Central memory CD8-positive, alpha-beta T cell (primary cell): ENCODE results near the gene GBX1.

Experiments
- ATAC-seq: fragments of 150-1000 bp; cut with Tn5 transposase; replicated peaks from 2 replicates; pipeline ENCODE4 v1.10.0; 2022; ENCODE audit warnings: mild to moderate bottlenecking, moderate FRiP score, moderate number of reproducible peaks; ENCODE audit not compliant: poor library complexity, severe bottlenecking; ENCODE audit errors: extremely low read depth
- DNase-seq, 2 donors: peaks; one replicate each; pipeline ENCODE4 v3.0.0; 2021; ENCODE audit warnings: low spot score in 2 of 2
- H3K27ac Mint-ChIP-seq: one replicate; pipeline ENCODE4 v1.8.0; 2022; ENCODE audit warnings: low read depth, mild to moderate bottlenecking, moderate library complexity, mixed read lengths
- H3K27me3 Mint-ChIP-seq: one replicate; pipeline ENCODE4 v1.8.0; 2022; ENCODE audit warnings: mixed read lengths
- H3K36me3 Mint-ChIP-seq: one replicate; pipeline ENCODE4 v1.8.0; 2022; ENCODE audit warnings: mild to moderate bottlenecking, moderate library complexity, mixed read lengths; ENCODE audit not compliant: insufficient read depth
- H3K4me1 Mint-ChIP-seq: one replicate; pipeline ENCODE4 v1.8.0; 2022; ENCODE audit warnings: mixed read lengths
- H3K4me3 Mint-ChIP-seq: one replicate; pipeline ENCODE4 v1.8.0; 2022; ENCODE audit warnings: mild to moderate bottlenecking, moderate library complexity, mixed read lengths
- H3K9me3 Mint-ChIP-seq: one replicate; pipeline ENCODE4 v1.8.0; 2022; ENCODE audit warnings: mixed read lengths

Gene GBX1

DNA sequence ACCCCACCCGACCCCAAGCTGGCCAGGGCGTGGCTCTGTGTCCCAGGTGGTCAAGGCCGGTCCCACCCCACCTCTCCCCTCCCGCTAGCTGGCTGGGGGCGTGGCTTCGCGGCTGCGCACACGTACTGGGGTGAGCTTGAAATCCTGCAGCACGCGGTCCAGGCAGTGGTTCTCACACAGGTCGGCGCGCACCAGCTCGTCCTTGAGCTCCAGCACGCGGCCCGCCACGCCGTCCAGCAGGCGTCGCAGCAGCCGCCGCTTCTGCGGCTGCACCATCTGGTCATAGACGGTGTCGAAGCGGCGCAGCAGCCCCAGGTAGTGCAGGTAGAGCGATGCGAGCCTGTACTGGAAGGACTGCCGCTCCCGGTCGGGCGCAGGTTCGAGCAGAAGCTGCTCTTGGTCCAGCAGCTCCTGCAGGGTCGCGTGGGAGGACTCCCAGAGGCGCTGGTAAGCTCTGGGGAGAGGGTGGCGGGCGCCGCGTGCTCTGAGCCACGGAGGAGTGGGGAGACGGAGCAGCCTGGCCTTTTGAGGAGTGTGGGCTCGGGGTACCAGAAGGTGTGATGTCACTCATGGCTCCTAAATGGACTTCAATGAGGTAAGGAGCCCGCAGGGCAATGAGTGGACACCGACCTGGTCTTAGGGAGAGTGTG is 37.0 kb upstream of the GBX1 start:
- DNase-seq (no peak), ATAC-seq (no peak)
- no peak overlapping the region for H3K27ac Mint-ChIP-seq
- peaks cover 30% of the 10 kb centered on the region for H3K4me1 Mint-ChIP-seq
- H3K27me3 Mint-ChIP-seq: peaks cover 38% of the 10 kb centered on the region
- no peaks in the 10 kb centered on the region for H3K9me3 Mint-ChIP-seq
- no peak overlapping the region for H3K4me3 Mint-ChIP-seq
- H3K36me3 Mint-ChIP-seq: peaks cover 2% of the 10 kb centered on the region

GRCh38 chr7:151202836-151203235 is 35.3 kb upstream of the GBX1 start:
- Mint-ChIP-seq H3K36me3 (peaks cover 4% of the 10 kb centered on the region), H3K27ac (no peak overlapping the region), H3K4me1 (peaks cover 28% of the 10 kb centered on the region), H3K4me3 (no peak overlapping the region), H3K9me3 (no peaks in the 10 kb centered on the region), H3K27me3 (peaks cover 38% of the 10 kb centered on the region)
- DNase-seq (no peak), ATAC-seq (no peak)

DNA sequence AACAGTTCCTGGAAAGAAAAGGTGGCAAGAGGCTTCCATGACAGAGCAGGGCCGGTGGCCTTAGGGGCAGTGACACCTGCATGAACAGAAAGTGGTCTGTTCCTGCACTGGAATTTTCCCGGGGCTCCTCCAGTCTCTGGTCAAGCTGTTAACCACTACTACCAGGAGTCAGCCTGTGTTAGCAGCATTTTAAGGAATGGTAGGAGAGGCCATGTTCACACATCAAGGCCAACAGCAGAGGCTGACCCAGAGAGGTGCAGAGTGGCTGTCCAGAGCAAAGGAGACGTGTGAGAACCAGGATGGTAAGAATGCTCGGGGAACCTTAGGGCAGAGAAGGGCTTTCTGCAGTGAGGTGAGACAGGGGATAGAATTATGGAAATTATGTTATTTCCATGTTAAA is 34.3 kb upstream of the GBX1 start:
- no peak overlapping the region for H3K4me3 Mint-ChIP-seq
- H3K9me3 Mint-ChIP-seq: no peaks in the 10 kb centered on the region
- peaks cover 18% of the 10 kb centered on the region for H3K4me1 Mint-ChIP-seq
- no peak for ATAC-seq
- no peak overlapping the region for H3K27ac Mint-ChIP-seq
- peaks cover 4% of the 10 kb centered on the region for H3K36me3 Mint-ChIP-seq
- no peak for DNase-seq
- H3K27me3 Mint-ChIP-seq: peaks cover 38% of the 10 kb centered on the region

GRCh38 chr7:151201344-151201743 is 33.9 kb upstream of the GBX1 start:
- H3K4me1 Mint-ChIP-seq: peaks cover 14% of the 10 kb centered on the region
- no peak for ATAC-seq
- H3K4me3 Mint-ChIP-seq: no peak overlapping the region
- H3K9me3 Mint-ChIP-seq: no peaks in the 10 kb centered on the region
- no peak overlapping the region for H3K27ac Mint-ChIP-seq
- DNase-seq: no peak
- peaks cover 4% of the 10 kb centered on the region for H3K36me3 Mint-ChIP-seq
- H3K27me3 Mint-ChIP-seq: peaks cover 38% of the 10 kb centered on the region

- Mint-ChIP-seq H3K27ac (no peak overlapping the region), H3K9me3 (no peaks in the 10 kb centered on the region), H3K36me3 (peaks cover 4% of the 10 kb centered on the region), H3K4me3 (no peak overlapping the region), H3K4me1 (peaks cover 7% of the 10 kb centered on the region), H3K27me3 (peaks cover 25% of the 10 kb centered on the region)
- ATAC-seq (no peak), DNase-seq (no peak)
Measured at GRCh38 chr7:151198945-151199848, 31.7 kb upstream of the GBX1 start.

DNA sequence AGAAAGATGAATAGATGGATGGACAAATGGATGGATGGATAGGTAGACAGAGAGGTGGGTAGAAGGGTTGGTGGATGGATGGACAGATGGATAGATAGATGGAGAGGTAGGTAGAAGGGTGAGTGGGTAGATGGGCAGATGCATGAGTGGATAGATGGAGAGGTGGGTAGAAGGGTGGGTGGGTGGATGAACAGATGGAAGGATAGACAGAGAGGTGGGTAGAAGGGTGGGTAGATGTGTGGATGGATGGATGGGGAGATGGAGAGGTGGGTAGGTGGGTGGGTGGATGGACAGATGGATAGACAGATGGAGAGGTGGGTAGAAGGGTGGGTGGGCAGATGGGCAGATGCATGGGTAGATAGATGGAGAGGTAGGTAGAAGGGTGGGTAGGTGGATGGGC is 30.4 kb upstream of the GBX1 start:
- no peak overlapping the region for H3K4me3 Mint-ChIP-seq
- peaks cover 2% of the 10 kb centered on the region for H3K36me3 Mint-ChIP-seq
- peaks cover 14% of the 10 kb centered on the region for H3K27me3 Mint-ChIP-seq
- no peaks in the 10 kb centered on the region for H3K9me3 Mint-ChIP-seq
- peaks cover 8% of the 10 kb centered on the region for H3K4me1 Mint-ChIP-seq
- DNase-seq (no peak), ATAC-seq (no peak)
- no peak overlapping the region for H3K27ac Mint-ChIP-seq

DNA sequence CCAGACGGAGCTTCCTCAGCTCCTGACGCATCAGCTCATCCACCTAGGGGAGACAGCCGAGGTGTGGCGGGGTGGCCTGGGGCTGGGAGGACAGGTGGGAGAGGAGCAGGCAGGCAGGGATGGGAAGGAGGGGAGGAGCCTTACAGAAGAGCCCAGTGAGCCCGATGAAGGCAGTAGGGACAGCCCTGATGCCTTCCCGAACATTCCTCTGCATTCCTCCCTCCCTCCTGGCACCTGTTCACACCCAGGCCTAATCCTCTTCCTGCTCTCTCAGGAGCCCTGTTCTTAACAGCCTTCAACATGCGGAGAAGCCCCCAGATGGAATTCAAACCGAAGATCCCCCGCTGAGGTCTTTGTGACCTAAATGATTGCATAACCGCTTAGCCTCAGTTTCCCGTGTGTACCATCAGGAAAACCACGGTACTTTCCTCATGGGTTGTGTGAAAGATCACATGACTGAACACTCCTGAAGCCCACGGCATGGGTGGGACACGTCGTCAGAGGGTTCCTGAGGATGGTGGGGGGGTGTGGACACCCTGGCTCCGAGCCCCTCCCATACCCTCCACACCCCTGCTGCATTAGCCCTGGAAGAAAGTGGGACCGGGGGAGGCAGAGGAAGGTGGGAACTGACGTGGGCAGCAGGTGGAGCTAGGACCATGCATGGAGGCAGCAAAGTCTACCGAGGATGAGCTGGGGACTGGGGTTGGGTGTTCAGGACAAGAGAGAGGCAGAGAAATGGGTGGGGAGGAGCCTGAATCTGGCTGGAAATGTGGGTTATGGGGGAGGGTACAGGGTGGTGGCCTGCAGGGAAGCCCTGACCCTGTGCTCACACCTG is 28.3 kb upstream of the GBX1 start:
- no peak overlapping the region for H3K4me3 Mint-ChIP-seq
- H3K9me3 Mint-ChIP-seq: no peaks in the 10 kb centered on the region
- peaks cover 5% of the 10 kb centered on the region for H3K27me3 Mint-ChIP-seq
- H3K27ac Mint-ChIP-seq: no peak overlapping the region
- ATAC-seq (no peak), DNase-seq (no peak)
- peaks cover 8% of the 10 kb centered on the region for H3K4me1 Mint-ChIP-seq
- peaks cover 2% of the 10 kb centered on the region for H3K36me3 Mint-ChIP-seq

DNA sequence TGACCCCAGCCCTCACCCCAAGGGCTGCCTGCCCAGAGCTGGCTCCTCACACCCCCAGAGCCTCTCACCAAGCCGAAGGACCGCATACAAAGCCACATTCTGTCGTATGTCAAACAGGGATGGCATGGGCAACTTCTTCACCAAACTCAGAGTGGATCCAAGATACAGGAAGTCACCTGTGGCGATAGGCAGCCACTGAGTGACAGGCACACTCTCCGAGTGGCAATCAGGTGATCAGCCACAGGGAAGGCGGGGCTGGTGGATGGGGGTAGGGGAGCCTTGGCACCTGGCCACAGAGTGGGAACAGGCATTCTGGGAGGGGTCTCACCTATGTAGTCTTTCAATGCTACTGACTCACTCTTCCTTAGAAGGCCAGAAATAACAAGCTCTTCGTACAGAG is 26.7 kb upstream of the GBX1 start:
- no peaks in the 10 kb centered on the region for H3K9me3 Mint-ChIP-seq
- no peak for ATAC-seq
- H3K27me3 Mint-ChIP-seq: peaks cover 17% of the 10 kb centered on the region
- no peak for DNase-seq
- H3K27ac Mint-ChIP-seq: no peak overlapping the region
- no peak overlapping the region for H3K4me3 Mint-ChIP-seq
- peaks cover under 1% of the 10 kb centered on the region for H3K36me3 Mint-ChIP-seq
- H3K4me1 Mint-ChIP-seq: peaks cover 8% of the 10 kb centered on the region

DNA sequence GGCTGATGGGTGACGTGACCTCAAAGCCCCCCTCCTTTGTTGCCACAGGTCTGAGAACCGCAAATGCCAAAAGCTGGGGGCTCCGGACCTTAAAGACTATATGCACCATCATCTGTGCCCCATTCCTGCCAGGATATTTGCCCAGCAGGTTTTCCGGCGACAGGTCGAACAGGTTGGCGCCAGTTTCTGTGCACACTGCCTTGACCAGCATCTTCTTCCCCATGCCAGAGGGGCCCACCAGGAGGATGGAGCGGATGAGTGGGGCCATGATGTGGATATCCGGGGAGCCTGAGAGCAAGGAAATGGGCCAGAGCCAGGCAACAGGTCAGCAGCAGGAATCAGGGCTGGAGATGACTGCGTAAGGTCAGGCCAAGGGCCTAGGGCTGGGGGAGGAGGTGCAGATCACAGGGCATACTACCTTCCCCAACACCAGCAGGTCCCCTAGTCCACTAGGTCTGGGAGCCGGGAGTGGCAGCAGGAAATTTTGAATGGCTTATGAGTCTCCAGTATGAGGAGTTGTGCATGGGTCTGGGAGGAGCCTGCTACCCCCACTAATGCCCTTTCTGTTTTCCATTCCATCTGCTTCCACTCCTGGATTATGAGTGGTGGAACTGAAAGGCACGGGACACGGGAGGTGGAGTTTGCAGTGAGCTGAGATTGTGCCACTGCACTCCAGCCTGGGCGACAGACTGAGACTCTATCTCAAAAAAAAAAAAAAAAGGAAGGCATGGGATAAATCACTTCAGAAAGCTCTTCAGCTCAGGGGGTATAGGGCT is 25.9 kb upstream of the GBX1 start:
- H3K27ac Mint-ChIP-seq: no peak overlapping the region
- ATAC-seq: no peak
- H3K9me3 Mint-ChIP-seq: no peaks in the 10 kb centered on the region
- no peaks in the 10 kb centered on the region for H3K36me3 Mint-ChIP-seq
- H3K27me3 Mint-ChIP-seq: peaks cover 17% of the 10 kb centered on the region
- no peak overlapping the region for H3K4me3 Mint-ChIP-seq
- peaks cover 8% of the 10 kb centered on the region for H3K4me1 Mint-ChIP-seq
- DNase-seq: no peak

- Mint-ChIP-seq H3K4me1 (peaks cover 8% of the 10 kb centered on the region), H3K27ac (no peak overlapping the region), H3K9me3 (no peaks in the 10 kb centered on the region), H3K27me3 (peaks cover 17% of the 10 kb centered on the region), H3K4me3 (no peak overlapping the region), H3K36me3 (peaks cover 2% of the 10 kb centered on the region)
- no peak for DNase-seq
- no peak for ATAC-seq
Measured at GRCh38 chr7:151192002-151192539, 24.6 kb upstream of the GBX1 start.

GRCh38 chr7:151191544-151191943 is 24.1 kb upstream of the GBX1 start:
- H3K4me1 Mint-ChIP-seq: peaks cover 8% of the 10 kb centered on the region
- H3K9me3 Mint-ChIP-seq: no peaks in the 10 kb centered on the region
- H3K4me3 Mint-ChIP-seq: no peak overlapping the region
- H3K27ac Mint-ChIP-seq: no peak overlapping the region
- peaks cover 2% of the 10 kb centered on the region for H3K36me3 Mint-ChIP-seq
- peaks cover 17% of the 10 kb centered on the region for H3K27me3 Mint-ChIP-seq
- DNase-seq: no peak
- ATAC-seq: no peak

GRCh38 chr7:151189038-151189437 is 21.5 kb upstream of the GBX1 start:
- no peak for DNase-seq
- no peaks in the 10 kb centered on the region for H3K9me3 Mint-ChIP-seq

More at GRCh38 chr7:151189038-151189437, 21.5 kb upstream of the GBX1 start:
- H3K27me3 Mint-ChIP-seq: peaks cover 17% of the 10 kb centered on the region
- H3K4me1 Mint-ChIP-seq: no peaks in the 10 kb centered on the region
- no peak overlapping the region for H3K4me3 Mint-ChIP-seq
- ATAC-seq: no peak
- peaks cover 2% of the 10 kb centered on the region for H3K36me3 Mint-ChIP-seq
- H3K27ac Mint-ChIP-seq: no peak overlapping the region
